Hepatic stellate cell (primary cell): Measurements from ENCODE around the gene BCL2L11.
"Not testable (repeated sequence)": the region's sequence is repeated elsewhere in the genome, so short reads cannot be mapped to it uniquely, and the experiment has no call there.

Experiments
- DNase-seq: peaks from one replicate; pipeline ENCODE4 v3.0.0; 2011; ENCODE audit warnings: low spot score

BCL2L11 gene

GRCh38 chr2:111120253-111121027 lies at the start of gene BCL2L11:
BCL2L11 (plus strand) TSS chr2:111120914; CDS start chr2:111123746, 2,832 bp downstream.
- peak; percentile 88 for DNase-seq

- DNase-seq = peak; percentile 68
Observed at GRCh38 chr2:111071600-111072171, 49.0 kb upstream of the BCL2L11 start.

DNA sequence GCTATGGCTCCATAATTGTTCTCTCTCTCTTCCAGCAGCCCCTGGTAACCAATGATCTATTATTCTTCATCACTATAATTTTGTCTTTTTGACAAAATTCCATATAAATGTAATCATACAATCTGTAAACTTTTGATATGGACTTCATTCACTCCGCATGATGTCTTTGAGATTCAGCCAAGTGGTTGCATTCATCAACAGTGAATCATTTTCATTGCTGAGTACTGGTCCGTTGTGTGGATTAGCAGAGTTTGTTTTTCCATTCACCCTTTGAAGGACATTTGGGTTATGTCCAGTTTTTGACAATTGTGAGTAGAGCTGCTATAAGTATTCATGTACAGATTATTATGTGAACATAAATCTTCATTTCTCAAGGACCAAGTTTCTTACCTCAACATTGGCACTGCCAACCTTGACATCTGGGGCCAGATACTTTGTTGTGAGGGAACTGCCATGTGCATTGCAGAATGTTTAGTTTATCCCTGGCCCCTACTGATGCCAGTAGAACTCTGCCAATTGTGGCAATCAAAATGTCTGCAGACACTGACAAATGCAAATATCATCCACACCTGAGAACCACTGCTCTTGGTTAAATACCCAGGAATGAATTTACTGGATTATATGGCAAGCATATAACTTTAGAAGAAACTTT lies 48.4 kb upstream of the BCL2L11 start:
- DNase-seq = peak; percentile 60

- not testable (repeated sequence) for DNase-seq
Observed at GRCh38 chr2:111082659-111083058, 38.1 kb upstream of the BCL2L11 start.

DNA sequence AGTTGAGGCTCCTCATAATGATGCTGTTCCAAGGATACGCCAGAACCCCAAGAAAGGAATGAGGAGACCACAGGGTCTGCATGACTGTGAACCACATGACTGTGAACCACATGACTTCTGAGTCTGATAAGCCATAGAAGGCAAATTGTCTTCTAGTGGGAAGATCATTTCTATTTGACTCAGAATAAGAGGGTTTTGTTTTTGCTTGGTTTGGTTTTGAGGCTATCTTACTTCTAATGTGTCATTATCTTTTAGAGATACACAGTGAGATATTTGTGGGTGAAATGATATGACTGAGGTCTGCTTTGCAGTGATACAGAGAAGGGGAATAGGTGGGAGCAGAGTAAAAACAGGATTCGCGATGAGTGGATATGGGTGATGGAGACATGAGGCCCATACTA lies 28.9 kb upstream of the BCL2L11 start:
- DNase-seq = no peak

DNA sequence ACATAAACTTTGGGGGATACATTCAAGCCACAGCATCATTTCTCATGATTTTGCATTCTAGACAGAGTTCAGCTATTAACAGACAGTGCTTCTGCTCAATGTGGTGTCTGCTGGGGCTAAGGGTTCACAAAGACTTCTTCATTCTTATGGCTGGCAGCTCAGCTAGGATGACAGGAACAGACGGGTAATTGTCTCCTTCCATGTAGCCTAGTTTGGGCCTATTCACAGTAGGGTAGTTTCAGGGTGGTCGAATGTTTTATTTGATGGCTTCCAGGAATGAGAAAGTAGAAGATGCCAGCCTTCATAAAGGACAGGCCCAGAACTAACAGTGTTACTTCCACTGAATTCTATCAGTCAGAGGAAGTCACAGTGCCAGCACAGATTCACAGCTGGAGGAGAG lies 26.0 kb upstream of the BCL2L11 start:
- no peak for DNase-seq

DNA sequence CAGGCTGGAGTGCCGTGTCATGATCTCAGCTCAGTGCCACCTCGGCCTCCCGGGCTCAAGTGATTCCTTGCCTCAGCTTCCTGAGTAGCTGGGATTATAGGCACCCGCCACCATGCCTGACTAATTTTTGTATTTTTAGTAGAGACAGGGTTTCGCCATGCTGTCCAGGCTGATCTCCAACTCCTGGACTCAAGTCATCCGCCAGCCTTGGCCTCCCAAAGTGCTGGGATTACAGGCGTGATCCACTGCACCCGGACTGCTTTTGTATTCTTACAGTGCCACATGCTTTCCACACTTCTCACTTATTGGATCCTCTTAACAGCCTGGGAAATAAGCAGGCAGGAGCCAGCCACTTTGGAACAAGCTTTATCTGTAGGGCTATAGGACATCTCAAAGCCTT lies 25.3 kb upstream of the BCL2L11 start:
- DNase-seq = no peak

- no peak for DNase-seq
Observed at GRCh38 chr2:111099402-111099801, 21.3 kb upstream of the BCL2L11 start.

DNA sequence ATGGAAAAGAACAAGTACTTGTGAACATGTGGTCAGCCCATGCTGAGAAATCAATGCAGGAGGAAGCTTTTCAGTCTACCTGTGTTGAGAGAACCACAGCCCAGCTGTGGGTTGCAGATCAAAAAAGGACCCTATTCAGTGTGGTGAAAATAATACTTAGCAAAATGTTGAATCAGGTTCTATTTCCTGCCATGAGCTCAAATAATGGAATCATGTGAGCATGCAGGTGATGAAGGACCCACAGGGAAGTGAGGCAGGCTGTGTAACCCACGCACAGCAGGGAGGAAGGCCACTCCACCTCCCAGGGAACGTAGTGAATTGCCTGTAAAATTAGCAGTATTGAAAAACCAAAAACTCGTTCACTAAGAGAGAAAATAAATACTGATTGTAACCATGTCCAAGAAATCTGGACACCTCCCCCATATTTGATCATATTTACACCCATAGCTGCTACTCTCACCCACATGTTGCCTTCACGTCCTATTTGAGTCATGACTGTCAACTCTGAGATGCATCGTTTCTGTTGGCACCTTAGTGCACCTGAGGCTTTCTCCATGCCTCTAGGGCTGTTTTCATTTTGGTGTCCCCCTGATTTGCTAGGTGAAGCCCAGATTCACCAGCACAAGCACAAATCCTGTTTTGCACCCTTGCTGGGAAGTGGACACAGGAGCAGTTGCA lies 20.5 kb upstream of the BCL2L11 start:
- DNase-seq = no peak

- DNase-seq = no peak
Observed at GRCh38 chr2:111100765-111101162, 19.9 kb upstream of the BCL2L11 start.

DNA sequence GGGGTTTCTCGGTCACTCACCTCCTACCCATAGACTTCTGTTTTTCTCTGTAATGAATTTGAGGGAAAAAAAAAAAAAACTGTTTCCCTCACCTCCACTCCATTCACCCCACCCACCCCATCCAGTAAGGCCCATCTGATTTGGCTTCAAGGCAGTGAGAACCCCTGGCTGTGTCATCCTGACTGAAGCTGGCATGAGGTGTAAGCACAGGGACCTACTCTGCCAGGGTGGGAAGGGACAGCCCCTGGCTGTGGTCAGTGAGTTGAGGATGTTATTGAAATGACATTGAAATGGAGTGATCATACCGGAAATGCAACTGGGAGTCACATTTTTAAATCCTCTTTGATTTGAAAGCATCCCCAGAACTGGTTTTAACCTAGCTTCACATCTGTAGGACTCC lies 19.1 kb upstream of the BCL2L11 start:
- no peak for DNase-seq

DNA sequence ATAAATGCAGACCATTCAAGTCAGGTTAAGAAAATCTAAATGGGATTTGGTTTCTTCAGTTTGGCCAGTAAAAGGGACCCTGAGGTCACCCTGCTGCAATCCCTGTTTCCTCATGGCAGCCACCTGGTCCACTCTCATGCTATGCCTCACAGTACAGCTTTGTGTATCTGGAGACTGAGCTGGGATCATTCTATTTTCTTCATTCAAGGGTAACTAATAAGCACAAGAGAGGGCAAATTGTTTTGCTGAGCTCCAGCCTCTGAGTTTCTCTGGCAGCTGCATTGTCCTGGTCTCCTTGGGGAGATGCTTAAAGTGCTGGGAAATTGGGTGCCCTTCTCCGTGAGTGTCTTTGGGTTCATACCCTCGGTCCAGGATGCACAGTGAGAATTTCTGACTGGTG lies 18.5 kb upstream of the BCL2L11 start:
- DNase-seq = no peak

- no peak for DNase-seq
Observed at GRCh38 chr2:111105926-111106325, 14.8 kb upstream of the BCL2L11 start.

- no peak for DNase-seq
Observed at GRCh38 chr2:111106706-111107105, 14.0 kb upstream of the BCL2L11 start.

GRCh38 chr2:111108745-111109271 lies 11.9 kb upstream of the BCL2L11 start:
- DNase-seq = no peak

GRCh38 chr2:111111101-111111755 lies 9.5 kb upstream of the BCL2L11 start:
- no peak for DNase-seq

DNA sequence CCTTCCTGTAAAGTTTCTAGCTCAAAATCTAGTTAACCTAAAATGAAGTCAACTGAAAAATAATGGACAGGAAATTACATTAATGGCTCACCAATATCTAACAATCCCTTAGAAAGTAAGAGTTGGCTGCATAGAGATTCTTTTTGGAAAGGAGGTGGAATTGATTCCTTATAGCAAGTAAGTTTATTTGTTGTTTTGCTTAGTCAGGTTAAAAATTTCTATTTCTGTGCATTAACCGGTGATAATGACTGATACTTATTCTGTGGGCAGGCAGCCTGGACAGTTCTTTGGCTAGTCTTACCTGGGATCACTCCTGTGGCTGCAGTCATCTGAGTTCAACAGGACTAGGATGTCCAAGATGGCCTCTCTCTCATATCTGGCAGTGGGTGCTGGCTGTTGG lies 6.9 kb upstream of the BCL2L11 start:
- no peak for DNase-seq

- DNase-seq = no peak
Observed at GRCh38 chr2:111116011-111116746, 4.5 kb upstream of the BCL2L11 start.

- DNase-seq = peak; percentile 85
Observed at GRCh38 chr2:111116843-111117597, 3.7 kb upstream of the BCL2L11 start.
